Neural progenitor cell (in vitro differentiated cells): Measurements from ENCODE around the gene RASA2. TPM values are rescaled to one million over a fixed set of nuclear protein-coding genes. Genes with fewer than 3 reads are reported as not detected.

Source experiments
- DNase-seq: peaks from one replicate; pipeline ENCODE4 v3.0.0-alpha.2; 2016; ENCODE audit warnings: low spot score
- H2AFZ ChIP-seq: fragments of 200-600 bp; sonication (generic); replicated peaks from 2 replicates; pipeline ENCODE4 v1.6.1; 2016; ENCODE audit warnings: antibody characterized with exemption
- H3F3A ChIP-seq: fragments of 200-600 bp; sonication (generic); 2 replicates; pipeline ENCODE4 v1.6.1; 2016; ENCODE audit warnings: antibody characterized with exemption, low read depth
- H3K27ac ChIP-seq: fragments of 200-600 bp; sonication (generic); 2 replicates; pipeline ENCODE4 v1.5.1; 2016; ENCODE audit warnings: mild to moderate bottlenecking
- H3K27me3 ChIP-seq: fragments of 200-600 bp; sonication (generic); 2 replicates; pipeline ENCODE4 v1.6.1; 2016; ENCODE audit warnings: mild to moderate bottlenecking, moderate library complexity
- H3K36me3 ChIP-seq: fragments of 200-600 bp; sonication (generic); 2 replicates; pipeline ENCODE4 v1.5.1; 2016
- H3K4me1 ChIP-seq: fragments of 200-600 bp; sonication (generic); 2 replicates; pipeline ENCODE4 v1.6.1; 2016; ENCODE audit warnings: mixed run types
- H3K4me2 ChIP-seq: fragments of 200-600 bp; sonication (generic); 2 replicates; pipeline ENCODE4 v1.6.1; 2016
- H3K4me3 ChIP-seq: fragments of 200-600 bp; sonication (generic); 2 replicates; pipeline ENCODE4 v1.5.1; 2016
- H3K79me2 ChIP-seq: fragments of 200-600 bp; sonication (generic); 2 replicates; pipeline ENCODE4 v1.6.1; 2016; ENCODE audit warnings: low read depth
- H3K9ac ChIP-seq: fragments of 200-600 bp; sonication (generic); 2 replicates; pipeline ENCODE4 v1.6.1; 2016
- H3K9me3 ChIP-seq: fragments of 200-600 bp; sonication (generic); 2 replicates; pipeline ENCODE4 v1.5.1; 2016; ENCODE audit warnings: low read depth
- H4K20me1 ChIP-seq: fragments of 200-600 bp; sonication (generic); 2 replicates; pipeline ENCODE4 v1.6.1; 2016; ENCODE audit warnings: low read depth
- H3K27ac Mint-ChIP-seq: 3 replicates; pipeline ENCODE4 v1.8.0; 2021; ENCODE audit warnings: mixed read lengths
- H3K27me3 Mint-ChIP-seq: 2 replicates; pipeline ENCODE4 v1.8.0; 2022; ENCODE audit warnings: low read depth, mild to moderate bottlenecking, inconsistent platforms, moderate library complexity, mixed read lengths; ENCODE audit not compliant: insufficient read depth
- H3K36me3 Mint-ChIP-seq: 3 replicates; pipeline ENCODE4 v1.8.0; 2021; ENCODE audit warnings: mixed read lengths
- H3K4me1 Mint-ChIP-seq: 3 replicates; pipeline ENCODE4 v1.8.0; 2021; ENCODE audit warnings: mixed read lengths
- H3K4me3 Mint-ChIP-seq: 3 replicates; pipeline ENCODE4 v1.8.0; 2021; ENCODE audit warnings: mild to moderate bottlenecking, moderate library complexity, mixed read lengths
- H3K9me3 Mint-ChIP-seq: 3 replicates; pipeline ENCODE4 v1.8.0; 2020; ENCODE audit warnings: mixed read lengths
- EZH2 ChIP-seq: fragments of 200-600 bp; sonication (generic); IDR thresholded peaks from 2 replicates; pipeline ENCODE4 v1.6.1; 2017; ENCODE audit warnings: antibody characterized with exemption, mild to moderate bottlenecking, moderate library complexity
- EZH2phosphoT487 ChIP-seq: fragments of 200-600 bp; sonication (generic); IDR thresholded peaks from 2 replicates; pipeline ENCODE4 v1.6.1; 2017; ENCODE audit warnings: antibody characterized with exemption
- total RNA-seq: library from RNA; depleted of rRNA; stranded (reverse); fragments of >200 nt; gene quantifications from 2 replicates; pipeline ENCODE4 v1.2.3, GENCODE V29; 2015; ENCODE audit warnings: low replicate concordance
- TF ChIP-seq, protein P1 (sequence below): fragments of 200-600 bp; sonication (generic); IDR thresholded peaks from 2 replicates; pipeline ENCODE4 v1.5.1; 2017; ENCODE audit warnings: antibody characterized with exemption, mild to moderate bottlenecking

The RASA2 gene
- total RNA-seq, 1 donor from 2014 or later: 48.4 TPM

DNA sequence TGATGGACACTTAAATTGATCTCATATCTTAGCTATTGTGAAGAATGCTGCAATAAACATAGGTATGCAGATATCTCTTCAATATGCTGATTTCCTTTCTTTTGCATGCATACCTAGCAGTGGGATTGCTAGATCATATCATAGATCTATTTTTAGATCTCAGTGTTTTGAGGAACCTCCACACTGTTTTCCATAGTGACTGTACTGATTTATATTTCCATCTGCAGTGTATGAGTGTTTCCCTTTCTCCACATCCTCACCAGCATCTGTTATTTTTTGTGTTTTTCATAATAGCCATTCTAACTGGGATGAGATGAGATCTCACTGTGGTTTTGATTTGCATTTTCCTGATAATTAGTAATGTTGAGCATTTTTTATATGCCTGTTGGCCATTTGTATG, 17.1 kb upstream of the RASA2 start:
- no peaks in the 10 kb centered on the region for H3K79me2 ChIP-seq
- peaks cover 5% of the 10 kb centered on the region for H3K27me3 Mint-ChIP-seq
- no peak overlapping the region for H3K27ac Mint-ChIP-seq
- peaks cover 10% of the 10 kb centered on the region for H3K9me3 ChIP-seq
- H3F3A ChIP-seq: no peaks in the 10 kb centered on the region
- no peak overlapping the region for H2AFZ ChIP-seq
- no peak overlapping the region for H3K4me3 Mint-ChIP-seq
- H3K27ac ChIP-seq: no peak overlapping the region
- no peaks in the 10 kb centered on the region for H3K36me3 Mint-ChIP-seq
- H3K9me3 Mint-ChIP-seq: peaks cover 8% of the 10 kb centered on the region
- H3K36me3 ChIP-seq: no peaks in the 10 kb centered on the region
- TF ChIP-seq, protein P1, sequence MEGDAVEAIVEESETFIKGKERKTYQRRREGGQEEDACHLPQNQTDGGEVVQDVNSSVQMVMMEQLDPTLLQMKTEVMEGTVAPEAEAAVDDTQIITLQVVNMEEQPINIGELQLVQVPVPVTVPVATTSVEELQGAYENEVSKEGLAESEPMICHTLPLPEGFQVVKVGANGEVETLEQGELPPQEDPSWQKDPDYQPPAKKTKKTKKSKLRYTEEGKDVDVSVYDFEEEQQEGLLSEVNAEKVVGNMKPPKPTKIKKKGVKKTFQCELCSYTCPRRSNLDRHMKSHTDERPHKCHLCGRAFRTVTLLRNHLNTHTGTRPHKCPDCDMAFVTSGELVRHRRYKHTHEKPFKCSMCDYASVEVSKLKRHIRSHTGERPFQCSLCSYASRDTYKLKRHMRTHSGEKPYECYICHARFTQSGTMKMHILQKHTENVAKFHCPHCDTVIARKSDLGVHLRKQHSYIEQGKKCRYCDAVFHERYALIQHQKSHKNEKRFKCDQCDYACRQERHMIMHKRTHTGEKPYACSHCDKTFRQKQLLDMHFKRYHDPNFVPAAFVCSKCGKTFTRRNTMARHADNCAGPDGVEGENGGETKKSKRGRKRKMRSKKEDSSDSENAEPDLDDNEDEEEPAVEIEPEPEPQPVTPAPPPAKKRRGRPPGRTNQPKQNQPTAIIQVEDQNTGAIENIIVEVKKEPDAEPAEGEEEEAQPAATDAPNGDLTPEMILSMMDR: no peak
- TF ChIP-seq EZH2phosphoT487 (no peak), EZH2 (no peak)
- H3K9ac ChIP-seq: no peak overlapping the region
- H4K20me1 ChIP-seq: no peaks in the 10 kb centered on the region
- H3K4me1 Mint-ChIP-seq: no peaks in the 10 kb centered on the region
- no peak overlapping the region for H3K4me3 ChIP-seq
- DNase-seq: no peak
- H3K27me3 ChIP-seq: no peaks in the 10 kb centered on the region
- H3K4me2 ChIP-seq: no peak overlapping the region
- H3K4me1 ChIP-seq: no peaks in the 10 kb centered on the region

DNA sequence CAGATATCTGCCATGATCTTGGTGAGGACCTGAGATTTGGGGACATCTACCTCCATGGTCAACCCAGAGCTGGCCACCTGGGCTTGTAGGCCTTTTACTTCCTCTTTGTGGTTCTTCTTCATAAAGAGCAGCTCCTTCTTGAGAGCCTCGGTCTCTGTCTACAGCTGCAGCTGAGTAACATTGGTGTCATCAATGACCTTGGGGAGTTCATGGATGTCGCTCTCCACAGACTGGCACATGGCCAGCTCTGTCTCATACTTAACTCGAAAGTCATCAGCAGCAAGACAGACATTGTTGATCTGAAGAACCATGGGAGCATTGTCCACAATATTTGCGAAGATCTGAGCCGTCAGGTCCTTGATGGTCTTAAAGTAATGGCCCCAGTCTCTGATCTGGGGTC, 15.7 kb upstream of the RASA2 start:
- Histone ChIP-seq H3K4me2 (no peak overlapping the region), H3F3A (no peaks in the 10 kb centered on the region), H3K4me3 (no peak overlapping the region), H3K9ac (no peak overlapping the region), H3K27ac (no peak overlapping the region), H4K20me1 (no peaks in the 10 kb centered on the region), H3K79me2 (no peaks in the 10 kb centered on the region), H2AFZ (no peak overlapping the region), H3K9me3 (peaks cover 10% of the 10 kb centered on the region), H3K4me1 (no peaks in the 10 kb centered on the region), H3K36me3 (no peaks in the 10 kb centered on the region), H3K27me3 (no peaks in the 10 kb centered on the region)
- no peaks in the 10 kb centered on the region for H3K36me3 Mint-ChIP-seq
- H3K27ac Mint-ChIP-seq: no peak overlapping the region
- TF ChIP-seq EZH2 (no peak), EZH2phosphoT487 (no peak)
- TF ChIP-seq, protein P1: no peak
- no peaks in the 10 kb centered on the region for H3K4me1 Mint-ChIP-seq
- peaks cover 8% of the 10 kb centered on the region for H3K9me3 Mint-ChIP-seq
- H3K27me3 Mint-ChIP-seq: peaks cover 5% of the 10 kb centered on the region
- H3K4me3 Mint-ChIP-seq: no peak overlapping the region
- DNase-seq: no peak

DNA sequence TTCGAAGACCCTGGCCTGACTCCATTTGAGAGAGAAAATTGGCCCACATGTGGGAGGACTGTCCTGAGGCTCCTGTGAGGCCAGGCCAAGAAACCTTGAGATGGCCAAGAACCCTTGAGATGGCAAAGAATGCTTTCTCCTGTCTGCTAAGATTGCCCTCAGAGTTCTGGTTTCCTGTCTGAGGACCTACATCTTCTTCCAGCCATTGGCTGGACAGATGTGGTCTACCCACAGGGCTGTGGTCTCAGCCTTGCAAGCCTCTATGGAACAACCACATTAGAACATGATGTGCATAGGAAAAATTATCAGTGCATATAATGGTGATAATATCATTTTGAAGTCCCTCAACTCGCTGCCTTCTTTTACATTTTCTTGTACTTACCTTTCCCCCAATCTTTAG, 10.8 kb upstream of the RASA2 start:
- TF ChIP-seq, protein P1: no peak
- TF ChIP-seq EZH2phosphoT487: no peak
- no peak for TF ChIP-seq EZH2
- Histone ChIP-seq H3K4me3 (no peak overlapping the region), H4K20me1 (no peaks in the 10 kb centered on the region), H3K9ac (no peak overlapping the region), H3K27ac (no peak overlapping the region), H2AFZ (no peak overlapping the region), H3K4me2 (no peak overlapping the region), H3K27me3 (no peaks in the 10 kb centered on the region), H3K36me3 (no peaks in the 10 kb centered on the region), H3K9me3 (peaks cover 6% of the 10 kb centered on the region), H3F3A (no peaks in the 10 kb centered on the region), H3K79me2 (no peaks in the 10 kb centered on the region), H3K4me1 (no peaks in the 10 kb centered on the region)
- Mint-ChIP-seq H3K4me3 (no peak overlapping the region), H3K36me3 (no peaks in the 10 kb centered on the region), H3K9me3 (peaks cover 5% of the 10 kb centered on the region), H3K27ac (no peak overlapping the region), H3K4me1 (no peaks in the 10 kb centered on the region), H3K27me3 (peaks cover 5% of the 10 kb centered on the region)
- no peak for DNase-seq

DNA sequence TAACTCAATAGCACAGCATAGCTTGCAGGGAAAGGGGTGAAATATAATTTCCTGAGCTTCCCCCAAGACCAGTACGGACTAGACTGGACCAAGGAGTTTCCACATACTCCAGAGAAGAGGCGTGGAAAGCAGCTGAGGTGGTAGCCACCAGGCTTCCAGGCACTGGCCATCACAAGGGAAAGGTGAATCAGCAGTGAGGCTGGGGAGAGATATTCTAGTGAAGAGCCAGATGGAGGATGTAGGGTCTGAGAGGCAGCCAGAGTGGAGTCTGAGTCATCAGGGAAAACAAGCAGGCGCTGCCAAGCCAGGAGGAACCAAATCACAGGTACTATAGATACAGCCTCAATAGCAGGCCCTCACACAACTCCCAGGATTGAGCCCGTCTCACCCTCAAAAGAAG, 9.6 kb upstream of the RASA2 start:
- Histone ChIP-seq H3K4me2 (no peak overlapping the region), H3K4me1 (no peaks in the 10 kb centered on the region), H3K9ac (no peak overlapping the region), H3K79me2 (no peaks in the 10 kb centered on the region), H3K27me3 (no peaks in the 10 kb centered on the region), H2AFZ (no peak overlapping the region), H4K20me1 (no peaks in the 10 kb centered on the region), H3K27ac (no peak overlapping the region), H3F3A (no peaks in the 10 kb centered on the region), H3K36me3 (no peaks in the 10 kb centered on the region), H3K9me3 (peaks cover 2% of the 10 kb centered on the region), H3K4me3 (no peak overlapping the region)
- no peak for DNase-seq
- Mint-ChIP-seq H3K9me3 (peaks cover 2% of the 10 kb centered on the region), H3K4me1 (no peaks in the 10 kb centered on the region), H3K4me3 (no peak overlapping the region), H3K36me3 (no peaks in the 10 kb centered on the region), H3K27me3 (peaks cover 5% of the 10 kb centered on the region), H3K27ac (no peak overlapping the region)
- TF ChIP-seq, protein P1: no peak
- TF ChIP-seq EZH2: no peak
- no peak for TF ChIP-seq EZH2phosphoT487
